HepG2 (cell line): ENCODE measurements around the gene STIM2.

ENCODE experiments used
- GABPA ChIP-seq, 2 experiments: IDR thresholded peaks; 2 replicates each; pipeline ENCODE4 v1.6.1; 2011 to 2016; ENCODE audit warnings: low read depth in 2 of 2, low read length in 1 of 2, missing biosample characterization in 1 of 2, missing genetic modification characterization in 1 of 2
- MXI1 ChIP-seq: IDR thresholded peaks from 3 replicates; pipeline ENCODE4 v1.6.1; 2012; ENCODE audit warnings: low read depth, low read length, inconsistent platforms, borderline replicate concordance
- NR2C2 ChIP-seq: sonication (generic); formaldehyde crosslinking; IDR thresholded peaks from 2 replicates; pipeline ENCODE4 v1.4.0; 2020; ENCODE audit warnings: missing genetic modification reagents, mild to moderate bottlenecking, moderate library complexity, borderline replicate concordance
- RBM39 ChIP-seq: fragments of 200-400 bp; formaldehyde crosslinking; IDR thresholded peaks from one replicate; pipeline ENCODE4 v1.6.1; 2018; ENCODE audit warnings: antibody characterized with exemption, mild to moderate bottlenecking, low read depth, low read length; ENCODE audit not compliant: poor library complexity, severe bottlenecking
- TF ChIP-seq, protein P1 (sequence below): sonication (generic); formaldehyde crosslinking; IDR thresholded peaks from 2 replicates; pipeline ENCODE4 v1.5.0; 2020; ENCODE audit warnings: mild to moderate bottlenecking, missing genetic modification reagents, borderline replicate concordance

DNA sequence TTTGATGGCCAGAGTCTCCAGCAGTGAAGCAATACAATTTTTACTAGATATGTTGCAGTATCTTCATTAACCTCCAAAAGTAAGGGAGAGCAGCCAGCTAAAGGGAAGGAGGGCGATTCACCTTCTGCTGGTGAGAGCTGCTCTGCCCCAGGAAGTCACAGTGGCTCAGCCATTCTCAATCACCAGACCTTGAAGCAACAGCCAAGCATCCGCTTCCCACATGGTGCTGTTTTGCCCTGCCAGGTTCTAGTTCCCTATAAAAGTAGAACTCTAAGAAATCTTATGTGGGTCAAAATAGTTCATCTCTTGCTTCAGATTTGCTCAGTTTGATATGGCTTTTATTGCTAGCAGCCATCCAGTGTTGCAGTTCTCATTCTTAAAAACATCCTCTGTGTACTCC lies 166.8 kb downstream of the STIM2 start:
- TF ChIP-seq GABPA (IDR thresholded peaks at IDR 0.05; ENCODE audit: low read depth, low read length) (no peak), GABPA (CRISPR knock-in tag; IDR thresholded peaks at IDR 0.05; ENCODE audit: low read depth) (no peak), MXI1 (no peak), RBM39 (no peak), NR2C2 (CRISPR knock-in tag) (no peak)
- TF ChIP-seq, protein P1, sequence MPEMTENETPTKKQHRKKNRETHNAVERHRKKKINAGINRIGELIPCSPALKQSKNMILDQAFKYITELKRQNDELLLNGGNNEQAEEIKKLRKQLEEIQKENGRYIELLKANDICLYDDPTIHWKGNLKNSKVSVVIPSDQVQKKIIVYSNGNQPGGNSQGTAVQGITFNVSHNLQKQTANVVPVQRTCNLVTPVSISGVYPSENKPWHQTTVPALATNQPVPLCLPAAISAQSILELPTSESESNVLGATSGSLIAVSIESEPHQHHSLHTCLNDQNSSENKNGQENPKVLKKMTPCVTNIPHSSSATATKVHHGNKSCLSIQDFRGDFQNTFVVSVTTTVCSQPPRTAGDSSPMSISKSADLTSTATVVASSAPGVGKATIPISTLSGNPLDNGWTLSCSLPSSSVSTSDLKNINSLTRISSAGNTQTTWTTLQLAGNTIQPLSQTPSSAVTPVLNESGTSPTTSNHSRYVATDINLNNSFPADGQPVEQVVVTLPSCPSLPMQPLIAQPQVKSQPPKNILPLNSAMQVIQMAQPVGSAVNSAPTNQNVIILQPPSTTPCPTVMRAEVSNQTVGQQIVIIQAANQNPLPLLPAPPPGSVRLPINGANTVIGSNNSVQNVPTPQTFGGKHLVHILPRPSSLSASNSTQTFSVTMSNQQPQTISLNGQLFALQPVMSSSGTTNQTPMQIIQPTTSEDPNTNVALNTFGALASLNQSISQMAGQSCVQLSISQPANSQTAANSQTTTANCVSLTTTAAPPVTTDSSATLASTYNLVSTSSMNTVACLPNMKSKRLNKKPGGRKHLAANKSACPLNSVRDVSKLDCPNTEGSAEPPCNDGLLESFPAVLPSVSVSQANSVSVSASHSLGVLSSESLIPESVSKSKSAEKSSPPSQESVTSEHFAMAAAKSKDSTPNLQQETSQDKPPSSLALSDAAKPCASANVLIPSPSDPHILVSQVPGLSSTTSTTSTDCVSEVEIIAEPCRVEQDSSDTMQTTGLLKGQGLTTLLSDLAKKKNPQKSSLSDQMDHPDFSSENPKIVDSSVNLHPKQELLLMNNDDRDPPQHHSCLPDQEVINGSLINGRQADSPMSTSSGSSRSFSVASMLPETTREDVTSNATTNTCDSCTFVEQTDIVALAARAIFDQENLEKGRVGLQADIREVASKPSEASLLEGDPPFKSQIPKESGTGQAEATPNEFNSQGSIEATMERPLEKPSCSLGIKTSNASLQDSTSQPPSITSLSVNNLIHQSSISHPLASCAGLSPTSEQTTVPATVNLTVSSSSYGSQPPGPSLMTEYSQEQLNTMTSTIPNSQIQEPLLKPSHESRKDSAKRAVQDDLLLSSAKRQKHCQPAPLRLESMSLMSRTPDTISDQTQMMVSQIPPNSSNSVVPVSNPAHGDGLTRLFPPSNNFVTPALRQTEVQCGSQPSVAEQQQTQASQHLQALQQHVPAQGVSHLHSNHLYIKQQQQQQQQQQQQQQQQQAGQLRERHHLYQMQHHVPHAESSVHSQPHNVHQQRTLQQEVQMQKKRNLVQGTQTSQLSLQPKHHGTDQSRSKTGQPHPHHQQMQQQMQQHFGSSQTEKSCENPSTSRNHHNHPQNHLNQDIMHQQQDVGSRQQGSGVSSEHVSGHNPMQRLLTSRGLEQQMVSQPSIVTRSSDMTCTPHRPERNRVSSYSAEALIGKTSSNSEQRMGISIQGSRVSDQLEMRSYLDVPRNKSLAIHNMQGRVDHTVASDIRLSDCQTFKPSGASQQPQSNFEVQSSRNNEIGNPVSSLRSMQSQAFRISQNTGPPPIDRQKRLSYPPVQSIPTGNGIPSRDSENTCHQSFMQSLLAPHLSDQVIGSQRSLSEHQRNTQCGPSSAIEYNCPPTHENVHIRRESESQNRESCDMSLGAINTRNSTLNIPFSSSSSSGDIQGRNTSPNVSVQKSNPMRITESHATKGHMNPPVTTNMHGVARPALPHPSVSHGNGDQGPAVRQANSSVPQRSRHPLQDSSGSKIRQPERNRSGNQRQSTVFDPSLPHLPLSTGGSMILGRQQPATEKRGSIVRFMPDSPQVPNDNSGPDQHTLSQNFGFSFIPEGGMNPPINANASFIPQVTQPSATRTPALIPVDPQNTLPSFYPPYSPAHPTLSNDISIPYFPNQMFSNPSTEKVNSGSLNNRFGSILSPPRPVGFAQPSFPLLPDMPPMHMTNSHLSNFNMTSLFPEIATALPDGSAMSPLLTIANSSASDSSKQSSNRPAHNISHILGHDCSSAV: no peak
